ENCODE measurements around the gene HMCES.

HMCES gene

GRCh38 chr3:129278439-129278965 lies at the start of gene HMCES:
HMCES (plus strand) TSS chr3:129278870; CDS start chr3:129279733, 863 bp downstream.
- Histone ChIP-seq H3K9ac (ENCODE audit: low read length) (peak within 1 kb of the TSS; percentile 79), H3K4me1 (ENCODE audit: control insufficient read depth, low read depth, low read length) (peaks cover 13% of the 10 kb centered on the region), H3K4me3 (ENCODE audit: low read length) (peak within 1 kb of the TSS; percentile 93), H3K27me3 (ENCODE audit: control insufficient read depth, insufficient read depth, low read length) (no peaks in the 10 kb centered on the region), H3K36me3 (ENCODE audit: control insufficient read depth, low read depth, low read length) (peaks cover 38% of the 10 kb centered on the region), H3K9me3 (ENCODE audit: control insufficient read depth, low read depth, low read length) (no peaks in the 10 kb centered on the region), H3K27ac (ENCODE audit: low read length) (peak within 1 kb of the TSS; percentile 68)

GRCh38 chr3:129228891-129229585 lies 49.6 kb upstream of the HMCES start:
- H3K9me3 ChIP-seq (ENCODE audit: control insufficient read depth, low read depth, low read length): no peaks in the 10 kb centered on the region
- peaks cover 7% of the 10 kb centered on the region for H3K4me1 ChIP-seq (ENCODE audit: control insufficient read depth, low read depth, low read length)
- no peaks in the 10 kb centered on the region for H3K27me3 ChIP-seq (ENCODE audit: control insufficient read depth, insufficient read depth, low read length)
- no peak overlapping the region for H3K9ac ChIP-seq (ENCODE audit: low read length)
- peak overlapping the region; percentile 26 for H3K27ac ChIP-seq (ENCODE audit: low read length)
- no peaks in the 10 kb centered on the region for H3K36me3 ChIP-seq (ENCODE audit: control insufficient read depth, low read depth, low read length)
- peak overlapping the region; percentile 5 for H3K4me3 ChIP-seq (ENCODE audit: low read length)

GRCh38 chr3:129230311-129231019 lies 48.2 kb upstream of the HMCES start:
- peaks cover 7% of the 10 kb centered on the region for H3K4me1 ChIP-seq (ENCODE audit: control insufficient read depth, low read depth, low read length)
- H3K4me3 ChIP-seq (ENCODE audit: low read length): no peak overlapping the region
- H3K36me3 ChIP-seq (ENCODE audit: control insufficient read depth, low read depth, low read length): no peaks in the 10 kb centered on the region
- no peak overlapping the region for H3K9ac ChIP-seq (ENCODE audit: low read length)
- no peak overlapping the region for H3K27ac ChIP-seq (ENCODE audit: low read length)
- H3K9me3 ChIP-seq (ENCODE audit: control insufficient read depth, low read depth, low read length): no peaks in the 10 kb centered on the region
- no peaks in the 10 kb centered on the region for H3K27me3 ChIP-seq (ENCODE audit: control insufficient read depth, insufficient read depth, low read length)

- no peaks in the 10 kb centered on the region for H3K9me3 ChIP-seq (ENCODE audit: control insufficient read depth, low read depth, low read length)
- no peak overlapping the region for H3K4me3 ChIP-seq (ENCODE audit: low read length)
- peaks cover 7% of the 10 kb centered on the region for H3K4me1 ChIP-seq (ENCODE audit: control insufficient read depth, low read depth, low read length)
- no peaks in the 10 kb centered on the region for H3K27me3 ChIP-seq (ENCODE audit: control insufficient read depth, insufficient read depth, low read length)
- no peaks in the 10 kb centered on the region for H3K36me3 ChIP-seq (ENCODE audit: control insufficient read depth, low read depth, low read length)
- no peak overlapping the region for H3K9ac ChIP-seq (ENCODE audit: low read length)
- H3K27ac ChIP-seq (ENCODE audit: low read length): no peak overlapping the region
These were observed 47.1 kb upstream of the HMCES start for GRCh38 chr3:129231331-129232119.

- H3K27ac ChIP-seq (ENCODE audit: low read length): no peak overlapping the region
- H3K4me1 ChIP-seq (ENCODE audit: control insufficient read depth, low read depth, low read length): peaks cover 6% of the 10 kb centered on the region
- no peak overlapping the region for H3K9ac ChIP-seq (ENCODE audit: low read length)
- no peaks in the 10 kb centered on the region for H3K9me3 ChIP-seq (ENCODE audit: control insufficient read depth, low read depth, low read length)
- H3K27me3 ChIP-seq (ENCODE audit: control insufficient read depth, insufficient read depth, low read length): no peaks in the 10 kb centered on the region
- H3K36me3 ChIP-seq (ENCODE audit: control insufficient read depth, low read depth, low read length): no peaks in the 10 kb centered on the region
- H3K4me3 ChIP-seq (ENCODE audit: low read length): no peak overlapping the region
These were observed 45.1 kb upstream of the HMCES start for GRCh38 chr3:129233538-129233937.

- Histone ChIP-seq H3K9ac (ENCODE audit: low read length) (no peak overlapping the region), H3K27ac (ENCODE audit: low read length) (no peak overlapping the region), H3K27me3 (ENCODE audit: control insufficient read depth, insufficient read depth, low read length) (no peaks in the 10 kb centered on the region), H3K4me3 (ENCODE audit: low read length) (no peak overlapping the region), H3K4me1 (ENCODE audit: control insufficient read depth, low read depth, low read length) (peaks cover 2% of the 10 kb centered on the region), H3K9me3 (ENCODE audit: control insufficient read depth, low read depth, low read length) (no peaks in the 10 kb centered on the region), H3K36me3 (ENCODE audit: control insufficient read depth, low read depth, low read length) (no peaks in the 10 kb centered on the region)
These were observed 44.2 kb upstream of the HMCES start for GRCh38 chr3:129234441-129234840.

GRCh38 chr3:129235344-129235917 lies 43.2 kb upstream of the HMCES start:
- H3K27me3 ChIP-seq (ENCODE audit: control insufficient read depth, insufficient read depth, low read length): no peaks in the 10 kb centered on the region
- H3K9me3 ChIP-seq (ENCODE audit: control insufficient read depth, low read depth, low read length): no peaks in the 10 kb centered on the region
- H3K4me1 ChIP-seq (ENCODE audit: control insufficient read depth, low read depth, low read length): peaks cover 4% of the 10 kb centered on the region
- no peak overlapping the region for H3K27ac ChIP-seq (ENCODE audit: low read length)
- no peak overlapping the region for H3K9ac ChIP-seq (ENCODE audit: low read length)
- H3K36me3 ChIP-seq (ENCODE audit: control insufficient read depth, low read depth, low read length): no peaks in the 10 kb centered on the region
- no peak overlapping the region for H3K4me3 ChIP-seq (ENCODE audit: low read length)

- H3K27me3 ChIP-seq (ENCODE audit: control insufficient read depth, insufficient read depth, low read length): no peaks in the 10 kb centered on the region
- H3K27ac ChIP-seq (ENCODE audit: low read length): no peak overlapping the region
- no peaks in the 10 kb centered on the region for H3K9me3 ChIP-seq (ENCODE audit: control insufficient read depth, low read depth, low read length)
- no peaks in the 10 kb centered on the region for H3K36me3 ChIP-seq (ENCODE audit: control insufficient read depth, low read depth, low read length)
- H3K4me3 ChIP-seq (ENCODE audit: low read length): no peak overlapping the region
- H3K4me1 ChIP-seq (ENCODE audit: control insufficient read depth, low read depth, low read length): peaks cover 4% of the 10 kb centered on the region
- no peak overlapping the region for H3K9ac ChIP-seq (ENCODE audit: low read length)
These were observed 39.5 kb upstream of the HMCES start for GRCh38 chr3:129238945-129239705.

GRCh38 chr3:129239991-129240390 lies 38.7 kb upstream of the HMCES start:
- H3K9me3 ChIP-seq (ENCODE audit: control insufficient read depth, low read depth, low read length): no peaks in the 10 kb centered on the region
- no peak overlapping the region for H3K4me3 ChIP-seq (ENCODE audit: low read length)
- H3K36me3 ChIP-seq (ENCODE audit: control insufficient read depth, low read depth, low read length): no peaks in the 10 kb centered on the region
- H3K9ac ChIP-seq (ENCODE audit: low read length): no peak overlapping the region
- H3K27ac ChIP-seq (ENCODE audit: low read length): no peak overlapping the region
- peaks cover 4% of the 10 kb centered on the region for H3K4me1 ChIP-seq (ENCODE audit: control insufficient read depth, low read depth, low read length)
- H3K27me3 ChIP-seq (ENCODE audit: control insufficient read depth, insufficient read depth, low read length): no peaks in the 10 kb centered on the region

- Histone ChIP-seq H3K9me3 (ENCODE audit: control insufficient read depth, low read depth, low read length) (no peaks in the 10 kb centered on the region), H3K27ac (ENCODE audit: low read length) (no peak overlapping the region), H3K27me3 (ENCODE audit: control insufficient read depth, insufficient read depth, low read length) (no peaks in the 10 kb centered on the region), H3K9ac (ENCODE audit: low read length) (no peak overlapping the region), H3K4me3 (ENCODE audit: low read length) (no peak overlapping the region), H3K4me1 (ENCODE audit: control insufficient read depth, low read depth, low read length) (peaks cover 4% of the 10 kb centered on the region), H3K36me3 (ENCODE audit: control insufficient read depth, low read depth, low read length) (no peaks in the 10 kb centered on the region)
These were observed 38.2 kb upstream of the HMCES start for GRCh38 chr3:129240436-129240835.
